ENCODE data around the gene ZNF521.

ZNF521 gene

GRCh38 chr18:25136416-25137196 lies 215.4 kb downstream of the ZNF521 start:
- DNase-seq (ENCODE audit: insufficient read length, low spot score) (no peak), FAIRE-seq (no peak)
- TF ChIP-seq SPI1 (IDR thresholded peaks at IDR 0.05; ENCODE audit: low read depth, low read length) (no peak), POLR2AphosphoS5 (IDR thresholded peaks at IDR 0.05; ENCODE audit: low read depth, low read length) (no peak), TAF1 (IDR thresholded peaks at IDR 0.05; ENCODE audit: low read depth, low read length) (no peak), POLR2A (IDR thresholded peaks at IDR 0.05; ENCODE audit: low read depth, low read length) (no peak), PAX5 (IDR thresholded peaks at IDR 0.05; ENCODE audit: insufficient read depth, low read length, severe bottlenecking) (no peak), POU2F2 (IDR thresholded peaks at IDR 0.05; ENCODE audit: low read depth, low read length) (no peak)

DNA sequence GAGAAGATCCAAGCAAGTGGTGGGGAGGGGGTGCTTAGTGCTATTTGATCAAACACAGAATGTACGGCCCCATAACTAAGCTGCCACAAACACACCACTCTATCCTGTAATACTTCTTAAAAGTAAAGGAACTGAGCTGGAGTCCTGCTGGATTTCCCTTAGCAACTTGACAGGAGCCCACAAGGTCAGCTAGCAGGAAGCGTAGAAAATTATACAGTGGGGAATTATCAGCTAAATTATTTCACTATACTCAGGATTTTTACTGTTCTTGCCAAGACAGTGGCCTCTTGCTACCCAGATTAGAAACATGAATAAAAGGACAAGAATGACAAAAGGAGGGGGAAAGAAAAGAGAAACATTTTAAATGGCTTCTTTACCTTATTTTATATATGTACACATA lies 217.1 kb downstream of the ZNF521 start:
- FAIRE-seq = no peak
- no peak for DNase-seq (ENCODE audit: insufficient read length, low spot score)
- TF ChIP-seq POU2F2 (IDR thresholded peaks at IDR 0.05; ENCODE audit: low read depth, low read length) (no peak), TAF1 (IDR thresholded peaks at IDR 0.05; ENCODE audit: low read depth, low read length) (no peak), SPI1 (IDR thresholded peaks at IDR 0.05; ENCODE audit: low read depth, low read length) (no peak), PAX5 (IDR thresholded peaks at IDR 0.05; ENCODE audit: insufficient read depth, low read length, severe bottlenecking) (no peak), POLR2A (IDR thresholded peaks at IDR 0.05; ENCODE audit: low read depth, low read length) (no peak), POLR2AphosphoS5 (IDR thresholded peaks at IDR 0.05; ENCODE audit: low read depth, low read length) (no peak)

GRCh38 chr18:25133879-25134278 lies 218.1 kb downstream of the ZNF521 start:
- TF ChIP-seq PAX5 (IDR thresholded peaks at IDR 0.05; ENCODE audit: insufficient read depth, low read length, severe bottlenecking) = no peak
- TF ChIP-seq TAF1 (IDR thresholded peaks at IDR 0.05; ENCODE audit: low read depth, low read length) = no peak
- no peak for TF ChIP-seq POLR2AphosphoS5 (IDR thresholded peaks at IDR 0.05; ENCODE audit: low read depth, low read length)
- no peak for TF ChIP-seq POU2F2 (IDR thresholded peaks at IDR 0.05; ENCODE audit: low read depth, low read length)
- no peak for TF ChIP-seq SPI1 (IDR thresholded peaks at IDR 0.05; ENCODE audit: low read depth, low read length)
- TF ChIP-seq POLR2A (IDR thresholded peaks at IDR 0.05; ENCODE audit: low read depth, low read length) = no peak
- FAIRE-seq (no peak), DNase-seq (ENCODE audit: insufficient read length, low spot score) (no peak)

DNA sequence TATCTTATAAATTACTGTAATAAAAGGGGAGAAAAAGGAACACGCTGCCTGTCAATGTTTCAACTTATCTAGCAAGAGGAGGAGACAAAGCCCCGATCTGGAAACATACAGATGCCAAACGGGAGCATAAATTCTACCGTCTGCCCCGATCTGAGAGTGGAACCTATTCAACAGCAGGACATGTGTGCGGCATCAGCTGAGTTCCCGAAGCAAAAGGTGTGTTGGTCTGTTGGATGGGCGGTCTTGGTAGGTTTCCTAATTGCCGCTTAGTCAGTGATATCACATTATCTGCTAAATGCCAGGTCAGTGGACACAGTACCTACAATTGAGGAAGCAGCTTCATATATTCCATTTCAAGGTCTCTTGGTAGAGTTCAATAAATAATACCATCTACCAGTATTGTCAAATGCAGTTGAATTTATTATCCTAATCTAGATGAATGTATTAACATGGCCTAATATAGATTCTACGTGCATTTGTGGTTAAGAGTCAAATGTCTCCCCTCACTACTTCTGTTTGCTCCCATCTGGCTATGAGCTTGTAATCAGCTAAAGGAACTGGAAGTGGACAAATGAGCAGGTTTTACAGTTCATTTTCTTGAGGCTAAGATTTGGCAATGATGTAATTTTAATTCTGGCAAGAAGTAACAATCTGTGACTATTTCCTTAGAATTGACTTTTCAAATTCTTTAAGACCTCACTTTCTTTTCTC lies 219.0 kb downstream of the ZNF521 start:
- FAIRE-seq (no peak), DNase-seq (ENCODE audit: insufficient read length, low spot score) (no peak)
- TF ChIP-seq PAX5 (IDR thresholded peaks at IDR 0.05; ENCODE audit: insufficient read depth, low read length, severe bottlenecking) (no peak), POLR2AphosphoS5 (IDR thresholded peaks at IDR 0.05; ENCODE audit: low read depth, low read length) (no peak), POU2F2 (IDR thresholded peaks at IDR 0.05; ENCODE audit: low read depth, low read length) (no peak), SPI1 (IDR thresholded peaks at IDR 0.05; ENCODE audit: low read depth, low read length) (no peak), POLR2A (IDR thresholded peaks at IDR 0.05; ENCODE audit: low read depth, low read length) (no peak), TAF1 (IDR thresholded peaks at IDR 0.05; ENCODE audit: low read depth, low read length) (no peak)

DNA sequence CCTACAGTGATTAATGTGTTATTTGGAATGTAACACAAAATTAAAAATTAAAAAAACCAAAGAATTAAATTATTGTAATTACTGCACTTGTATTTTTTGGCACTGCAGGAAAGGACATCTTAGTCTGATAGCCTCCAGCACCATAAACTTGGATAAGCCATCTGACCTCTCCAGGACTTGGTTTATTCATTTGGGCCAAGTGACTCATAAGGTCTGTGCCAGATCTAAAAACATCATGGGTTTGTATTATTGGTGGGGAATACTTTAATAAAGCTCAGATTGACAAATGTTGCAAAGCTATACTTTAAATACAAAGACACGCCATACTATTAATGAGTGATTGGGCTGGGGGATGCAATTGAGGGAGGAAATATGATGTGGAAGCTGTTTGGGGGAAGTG lies 225.2 kb downstream of the ZNF521 start:
- FAIRE-seq (no peak), DNase-seq (ENCODE audit: insufficient read length, low spot score) (no peak)
- no peak for TF ChIP-seq POLR2A (IDR thresholded peaks at IDR 0.05; ENCODE audit: low read depth, low read length)
- no peak for TF ChIP-seq PAX5 (IDR thresholded peaks at IDR 0.05; ENCODE audit: insufficient read depth, low read length, severe bottlenecking)
- no peak for TF ChIP-seq POLR2AphosphoS5 (IDR thresholded peaks at IDR 0.05; ENCODE audit: low read depth, low read length)
- TF ChIP-seq SPI1 (IDR thresholded peaks at IDR 0.05; ENCODE audit: low read depth, low read length) = no peak
- no peak for TF ChIP-seq TAF1 (IDR thresholded peaks at IDR 0.05; ENCODE audit: low read depth, low read length)
- TF ChIP-seq POU2F2 (IDR thresholded peaks at IDR 0.05; ENCODE audit: low read depth, low read length) = no peak

GRCh38 chr18:25125680-25126079 lies 226.3 kb downstream of the ZNF521 start:
- TF ChIP-seq SPI1 (IDR thresholded peaks at IDR 0.05; ENCODE audit: low read depth, low read length) (no peak), POLR2AphosphoS5 (IDR thresholded peaks at IDR 0.05; ENCODE audit: low read depth, low read length) (no peak)
- FAIRE-seq (no peak), DNase-seq (ENCODE audit: insufficient read length, low spot score) (no peak)

DNA sequence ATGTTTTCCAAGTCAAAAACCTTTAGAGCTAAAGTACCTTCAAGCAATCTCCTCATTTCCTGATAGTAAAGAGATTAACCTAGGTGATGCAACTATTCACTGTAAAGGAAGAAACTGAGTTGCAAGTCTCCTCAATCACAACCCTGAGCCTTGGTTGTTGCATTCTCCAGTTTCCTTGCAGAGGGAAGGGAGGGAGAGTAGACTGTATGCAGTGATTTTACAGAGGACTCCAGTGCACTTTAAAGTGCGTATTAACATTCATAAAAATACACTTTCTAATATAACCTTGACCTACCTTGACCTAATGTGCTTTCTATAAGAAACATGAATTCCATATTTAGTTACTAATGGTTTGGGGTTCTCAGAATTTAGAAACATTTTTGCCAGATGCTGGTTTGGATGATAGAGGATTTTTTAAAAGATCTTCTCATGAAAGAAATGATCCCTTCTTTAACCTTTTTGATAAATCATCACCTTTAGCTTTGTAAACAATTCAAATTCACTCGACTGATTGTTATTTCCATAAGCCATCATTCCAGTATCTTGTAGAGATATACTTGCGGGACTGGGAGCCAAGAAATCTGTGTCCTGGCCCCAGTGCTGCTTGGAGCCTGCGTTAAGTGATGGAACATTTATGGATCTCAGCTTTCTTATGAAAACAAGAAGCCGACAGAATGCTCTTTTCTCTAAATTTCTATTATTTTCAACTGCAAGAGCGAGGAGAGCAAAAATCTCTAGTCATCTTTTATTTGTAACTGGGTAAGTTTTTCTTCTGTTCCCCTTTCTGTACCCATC lies 228.3 kb downstream of the ZNF521 start:
- FAIRE-seq (no peak), DNase-seq (ENCODE audit: insufficient read length, low spot score) (no peak)
- TF ChIP-seq PAX5 (IDR thresholded peaks at IDR 0.05; ENCODE audit: insufficient read depth, low read length, severe bottlenecking) (no peak), TAF1 (IDR thresholded peaks at IDR 0.05; ENCODE audit: low read depth, low read length) (no peak), POLR2AphosphoS5 (IDR thresholded peaks at IDR 0.05; ENCODE audit: low read depth, low read length) (no peak), POU2F2 (IDR thresholded peaks at IDR 0.05; ENCODE audit: low read depth, low read length) (no peak), SPI1 (IDR thresholded peaks at IDR 0.05; ENCODE audit: low read depth, low read length) (no peak), POLR2A (IDR thresholded peaks at IDR 0.05; ENCODE audit: low read depth, low read length) (no peak)

DNA sequence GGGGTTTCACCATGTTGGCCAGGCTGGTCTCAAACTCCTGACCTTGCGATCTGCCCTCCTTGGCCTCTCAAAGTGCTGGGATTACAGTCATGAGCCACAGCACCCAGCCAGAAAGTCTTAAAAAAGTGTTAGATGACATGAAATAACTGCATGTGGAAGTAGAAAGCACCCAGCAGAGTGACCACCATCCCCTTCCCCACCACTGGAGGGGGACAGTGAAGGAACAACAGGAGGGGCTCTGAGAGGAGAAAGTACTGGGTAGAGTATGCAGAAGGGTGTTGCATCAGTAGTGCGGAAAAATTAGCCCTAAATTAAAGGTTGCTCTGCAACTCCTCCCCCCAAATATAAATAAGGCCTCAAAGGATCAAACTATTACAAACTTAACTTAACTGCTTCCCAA lies 230.5 kb downstream of the ZNF521 start:
- FAIRE-seq (no peak), DNase-seq (ENCODE audit: insufficient read length, low spot score) (no peak)
- no peak for TF ChIP-seq PAX5 (IDR thresholded peaks at IDR 0.05; ENCODE audit: insufficient read depth, low read length, severe bottlenecking)

DNA sequence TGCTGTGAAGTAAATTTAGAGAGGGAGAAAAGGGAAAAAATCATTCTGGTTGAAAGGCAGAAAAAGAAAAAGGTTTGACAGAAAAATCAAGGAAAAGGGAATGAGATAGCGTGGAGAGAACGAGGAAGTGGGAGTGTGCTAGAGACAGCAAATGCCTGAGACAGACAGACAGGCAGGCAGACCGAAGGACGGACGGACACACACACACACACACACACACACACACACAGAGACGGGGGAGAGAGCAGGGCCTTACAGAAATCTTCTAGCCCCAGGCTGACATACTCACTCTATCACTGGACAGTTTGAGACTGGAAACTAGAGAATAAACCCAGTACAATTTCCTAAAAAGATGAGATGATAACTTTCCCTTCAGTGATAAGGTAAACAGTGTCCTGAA lies 238.4 kb downstream of the ZNF521 start:
- DNase-seq (ENCODE audit: insufficient read length, low spot score) (no peak), FAIRE-seq (no peak)
- TF ChIP-seq POU2F2 (IDR thresholded peaks at IDR 0.05; ENCODE audit: low read depth, low read length) = no peak
- TF ChIP-seq PAX5 (IDR thresholded peaks at IDR 0.05; ENCODE audit: insufficient read depth, low read length, severe bottlenecking) = no peak
- TF ChIP-seq POLR2A (IDR thresholded peaks at IDR 0.05; ENCODE audit: low read depth, low read length) = no peak
- no peak for TF ChIP-seq TAF1 (IDR thresholded peaks at IDR 0.05; ENCODE audit: low read depth, low read length)
- no peak for TF ChIP-seq POLR2AphosphoS5 (IDR thresholded peaks at IDR 0.05; ENCODE audit: low read depth, low read length)
- TF ChIP-seq SPI1 (IDR thresholded peaks at IDR 0.05; ENCODE audit: low read depth, low read length) = no peak

Measured in GM12891 (cell line).